ENCODE results near the gene RAB5IF. TPM values are rescaled to one million over a fixed set of nuclear protein-coding genes. Genes with fewer than 3 reads are reported as not detected.
A peak's percentile ranks its signal among the peaks of the same experiment; 100 is the strongest.

RAB5IF gene
- total RNA-seq, 2 experiments from 2014 or later = 62.6 to 74.8 TPM

DNA sequence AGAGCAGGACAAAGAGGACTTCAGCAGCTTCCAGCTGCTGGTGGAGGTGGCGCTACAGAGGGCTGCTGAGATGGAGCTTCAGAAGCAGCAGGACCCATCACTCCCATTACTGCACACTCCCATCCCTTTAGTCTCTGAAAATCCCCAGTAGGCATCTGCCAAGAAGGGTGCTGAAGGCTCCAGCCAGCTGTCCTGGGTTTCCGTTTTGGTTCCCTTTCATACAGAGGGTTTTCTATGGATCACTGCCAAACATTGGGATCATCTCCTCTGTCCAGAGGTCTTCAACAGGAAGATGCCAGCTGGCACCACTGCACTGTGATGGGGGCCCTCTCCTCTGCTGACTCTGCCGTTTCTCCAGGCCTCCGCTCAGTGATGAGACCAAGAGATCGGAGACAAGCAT, 14.3 kb upstream of the RAB5IF start:
- Histone ChIP-seq H3K4me1 (ENCODE audit: insufficient read depth, low read length) (peaks cover 66% of the 10 kb centered on the region), H3K9me3 (ENCODE audit: control insufficient read depth in 1 of 2, insufficient read depth in 1 of 2, low read length in 2 of 2) (no peaks in the 10 kb centered on the region), H3K4me3 (ENCODE audit: low read length) (no peak overlapping the region), H3K27ac (ENCODE audit: low read depth in 1 of 2, low read length in 2 of 2) (no peak overlapping the region), H3K27me3 (ENCODE audit: control insufficient read depth in 1 of 2, insufficient read depth in 2 of 2, low read length in 2 of 2) (no peaks in the 10 kb centered on the region), H3K36me3 (ENCODE audit: insufficient read depth, low read length) (peaks cover 23% of the 10 kb centered on the region)
- ATAC-seq (ENCODE audit: poor library complexity) = no peak
- CTCF ChIA-PET = interaction anchor here (1.0 to 7.6 kb wide), 4 partner anchors 9 to 20 kb away, joined by 4 to 68 read pairs (median 15); partner anchors contain the start of genes RAB5IF and TGIF2
- peaks cover 58% of the 10 kb centered on the region for H3K36me3 Mint-ChIP-seq (ENCODE audit: low read depth)
- H3K27me3 Mint-ChIP-seq = no peaks in the 10 kb centered on the region
- no peak for DNase-seq
- H3K27ac Mint-ChIP-seq = peak overlapping the region; percentile 95
- intact Hi-C loops (cut with DNase I, micrococcal nuclease) = loop anchor here in 1 of 2 experiments (1.0 to 10.0 kb wide), 2 partner anchors 33 to 386 kb away; no protein-coding TSS in a partner anchor
- no peak overlapping the region for H3K4me3 Mint-ChIP-seq
- no peak for TF ChIP-seq CTCF (IDR thresholded peaks at IDR 0.05)
- POLR2A ChIA-PET = interaction anchor here (0.5 to 3.1 kb wide), 4 partner anchors 14 to 233 kb away, joined by 4 to 16 read pairs (median 14); partner anchors contain the start of genes RAB5IF and TGIF2
- no peaks in the 10 kb centered on the region for H3K9me3 Mint-ChIP-seq
- peaks cover 54% of the 10 kb centered on the region for H3K4me1 Mint-ChIP-seq (ENCODE audit: low read depth)

- ChIA-PET POLR2A (interaction anchor here (0.5 to 3.1 kb wide), 6 partner anchors 13 to 232 kb away, joined by 3 to 16 read pairs (median 8); partner anchors contain the start of genes RAB5IF and TGIF2), CTCF (interaction anchor here (0.7 to 7.6 kb wide), 5 partner anchors 13 to 54 kb away, joined by 3 to 68 read pairs (median 4); partner anchors contain the start of genes RAB5IF, SLA2 and TGIF2)
- Histone ChIP-seq H3K9me3 (ENCODE audit: control insufficient read depth in 1 of 2, insufficient read depth in 1 of 2, low read length in 2 of 2) (no peaks in the 10 kb centered on the region), H3K4me3 (ENCODE audit: low read length) (no peak overlapping the region), H3K27ac (ENCODE audit: low read depth in 1 of 2, low read length in 2 of 2) (peak overlapping the region in 1 of 2 donors; percentile 54), H3K4me1 (ENCODE audit: insufficient read depth, low read length) (peaks cover 69% of the 10 kb centered on the region), H3K36me3 (ENCODE audit: insufficient read depth, low read length) (peaks cover 20% of the 10 kb centered on the region), H3K27me3 (ENCODE audit: control insufficient read depth in 1 of 2, insufficient read depth in 2 of 2, low read length in 2 of 2) (no peaks in the 10 kb centered on the region)
- ATAC-seq (ENCODE audit: poor library complexity) (peak; percentile 51), DNase-seq (peak in 11 of 14 experiments; percentile 27 to 88 (median 55))
- peak; percentile 59 for TF ChIP-seq CTCF (IDR thresholded peaks at IDR 0.05)
- Mint-ChIP-seq H3K27ac (peak overlapping the region; percentile 95), H3K9me3 (no peaks in the 10 kb centered on the region), H3K36me3 (ENCODE audit: low read depth) (peaks cover 53% of the 10 kb centered on the region), H3K27me3 (no peaks in the 10 kb centered on the region), H3K4me1 (ENCODE audit: low read depth) (peaks cover 52% of the 10 kb centered on the region), H3K4me3 (peak overlapping the region; percentile 63)
- intact Hi-C loops (cut with DNase I, micrococcal nuclease) = loop anchor here in 1 of 2 experiments (1.0 to 10.0 kb wide), 2 partner anchors 34 to 387 kb away; no protein-coding TSS in a partner anchor
Observed at GRCh38 chr20:36591854-36592641, 13.5 kb upstream of the RAB5IF start.

DNA sequence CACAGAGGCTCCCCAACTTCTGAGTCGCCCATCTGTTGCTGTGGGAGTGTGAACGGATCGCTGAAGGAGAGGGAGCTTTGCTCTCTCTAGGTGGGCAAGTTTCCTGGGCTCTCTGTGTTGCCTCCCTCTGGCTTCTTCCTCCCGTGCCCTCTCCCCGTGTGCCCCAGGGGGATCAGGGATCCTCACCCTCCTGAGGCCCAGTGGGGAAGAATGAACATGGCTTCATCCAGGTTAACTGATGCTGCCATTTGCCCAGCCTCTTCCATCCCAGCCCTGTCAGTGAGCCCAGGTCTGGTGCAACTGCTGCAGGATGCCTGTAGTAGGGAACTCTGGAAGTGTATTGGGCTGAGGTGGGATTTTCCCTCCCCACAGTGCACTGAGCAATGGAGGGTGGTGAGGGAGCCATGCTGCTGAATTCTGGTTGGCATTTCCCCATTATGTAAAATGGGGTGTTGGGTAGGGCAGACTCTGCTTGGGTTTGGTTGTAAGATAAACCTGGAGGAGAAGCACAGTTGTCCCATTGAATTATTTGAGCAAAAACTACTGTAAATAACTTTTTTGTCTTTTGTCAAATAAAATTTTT, 12.1 kb upstream of the RAB5IF start:
- peak overlapping the region; percentile 54 to 62 for H3K27ac ChIP-seq (ENCODE audit: low read depth in 1 of 2, low read length in 2 of 2)
- Mint-ChIP-seq H3K4me1 (ENCODE audit: low read depth) (peaks cover 45% of the 10 kb centered on the region), H3K27ac (peak overlapping the region; percentile 95), H3K9me3 (no peaks in the 10 kb centered on the region), H3K4me3 (peak overlapping the region; percentile 30), H3K27me3 (no peaks in the 10 kb centered on the region), H3K36me3 (ENCODE audit: low read depth) (peaks cover 44% of the 10 kb centered on the region)
- H3K36me3 ChIP-seq (ENCODE audit: insufficient read depth, low read length) = peaks cover 14% of the 10 kb centered on the region
- ChIA-PET POLR2A (interaction anchor here (0.9 to 7.6 kb wide), 5 partner anchors 12 to 36 kb away, joined by 4 to 115 read pairs (median 15); partner anchors contain the start of genes RAB5IF and TGIF2), CTCF (interaction anchor here (0.6 to 7.6 kb wide), 4 partner anchors 12 to 29 kb away, joined by 3 to 68 read pairs (median 14); partner anchors contain the start of genes RAB5IF and TGIF2)
- no peak for ATAC-seq (ENCODE audit: poor library complexity)
- peaks cover 57% of the 10 kb centered on the region for H3K4me1 ChIP-seq (ENCODE audit: insufficient read depth, low read length)
- no peaks in the 10 kb centered on the region for H3K9me3 ChIP-seq (ENCODE audit: control insufficient read depth in 1 of 2, insufficient read depth in 1 of 2, low read length in 2 of 2)
- intact Hi-C loops (cut with DNase I, micrococcal nuclease) = loop anchor here in 1 of 2 experiments (10.0 kb wide), 1 partner anchor 389 kb away; no protein-coding TSS in a partner anchor
- no peaks in the 10 kb centered on the region for H3K27me3 ChIP-seq (ENCODE audit: control insufficient read depth in 1 of 2, insufficient read depth in 2 of 2, low read length in 2 of 2)
- no peak for TF ChIP-seq CTCF (IDR thresholded peaks at IDR 0.05)
- DNase-seq = peak in 2 of 14 experiments; percentile 35 to 39
- H3K4me3 ChIP-seq (ENCODE audit: low read length) = no peak overlapping the region
